ENCODE measurements around the gene NME9.

NME9 gene

GRCh38 chr3:138282836-138283235 is 46.8 kb downstream of the NME9 start:
- DNase-seq (ENCODE audit: low read depth in 2 of 2): no peak

- DNase-seq (ENCODE audit: low read depth in 2 of 2): no peak
Observed at GRCh38 chr3:138281561-138281960, 48.1 kb downstream of the NME9 start.

GRCh38 chr3:138271189-138271794 is 58.4 kb downstream of the NME9 start:
- no peak for DNase-seq (ENCODE audit: low read depth in 2 of 2)

- no peak for DNase-seq (ENCODE audit: low read depth in 2 of 2)
Observed at GRCh38 chr3:138270245-138270644, 59.4 kb downstream of the NME9 start.

GRCh38 chr3:138267083-138267482 is 62.6 kb downstream of the NME9 start:
- no peak for DNase-seq (ENCODE audit: low read depth in 2 of 2)

- DNase-seq (ENCODE audit: low read depth in 2 of 2): no peak
Observed at GRCh38 chr3:138265745-138266144, 63.9 kb downstream of the NME9 start.

GRCh38 chr3:138263104-138263503 is 66.5 kb downstream of the NME9 start:
- DNase-seq (ENCODE audit: low read depth in 2 of 2): no peak

- no peak for DNase-seq (ENCODE audit: low read depth in 2 of 2)
Observed at GRCh38 chr3:138260611-138261010, 69.0 kb downstream of the NME9 start.

- no peak for DNase-seq (ENCODE audit: low read depth in 2 of 2)
Observed at GRCh38 chr3:138259126-138259525, 70.5 kb downstream of the NME9 start.

GRCh38 chr3:138257986-138258385 is 71.7 kb downstream of the NME9 start:
- no peak for DNase-seq (ENCODE audit: low read depth in 2 of 2)

- DNase-seq (ENCODE audit: low read depth in 2 of 2): no peak
Observed at GRCh38 chr3:138256022-138256421, 73.6 kb downstream of the NME9 start.

- DNase-seq (ENCODE audit: low read depth in 2 of 2): no peak
Observed at GRCh38 chr3:138254216-138254615, 75.4 kb downstream of the NME9 start.

- no peak for DNase-seq (ENCODE audit: low read depth in 2 of 2)
Observed at GRCh38 chr3:138253609-138254008, 76.0 kb downstream of the NME9 start.

Measured in fibroblast of skin of left quadriceps (primary cell).